ENCODE results near the gene MRPL36.

MRPL36 gene

GRCh38 chr5:1782385-1783215 lies 17.0 kb downstream of the MRPL36 start:
- DNase-seq (ENCODE audit: low read depth in 1 of 2, low spot score in 1 of 2): no peak

- no peak for DNase-seq (ENCODE audit: low read depth in 1 of 2, low spot score in 1 of 2)
These were observed 17.8 kb downstream of the MRPL36 start for GRCh38 chr5:1781726-1782384.

GRCh38 chr5:1781107-1781506 lies 18.5 kb downstream of the MRPL36 start:
- no peak for DNase-seq (ENCODE audit: low read depth in 1 of 2, low spot score in 1 of 2)

GRCh38 chr5:1780614-1780930 lies 19.1 kb downstream of the MRPL36 start:
- no peak for DNase-seq (ENCODE audit: low read depth in 1 of 2, low spot score in 1 of 2)

- DNase-seq (ENCODE audit: low read depth in 1 of 2, low spot score in 1 of 2): no peak
These were observed 19.6 kb downstream of the MRPL36 start for GRCh38 chr5:1779782-1780613.

GRCh38 chr5:1779021-1779680 lies 20.5 kb downstream of the MRPL36 start:
- DNase-seq (ENCODE audit: low read depth in 1 of 2, low spot score in 1 of 2): no peak

GRCh38 chr5:1778138-1779020 lies 21.3 kb downstream of the MRPL36 start:
- no peak for DNase-seq (ENCODE audit: low read depth in 1 of 2, low spot score in 1 of 2)

GRCh38 chr5:1777281-1778137 lies 22.1 kb downstream of the MRPL36 start:
- no peak for DNase-seq (ENCODE audit: low read depth in 1 of 2, low spot score in 1 of 2)

- DNase-seq (ENCODE audit: low read depth in 1 of 2, low spot score in 1 of 2): no peak
These were observed 22.8 kb downstream of the MRPL36 start for GRCh38 chr5:1776831-1777230.

GRCh38 chr5:1772634-1773033 lies 27.0 kb downstream of the MRPL36 start:
- no peak for DNase-seq (ENCODE audit: low read depth in 1 of 2, low spot score in 1 of 2)

- DNase-seq (ENCODE audit: low read depth in 1 of 2, low spot score in 1 of 2): no peak
These were observed 28.2 kb downstream of the MRPL36 start for GRCh38 chr5:1771149-1772065.

- DNase-seq (ENCODE audit: low read depth in 1 of 2, low spot score in 1 of 2): no peak
These were observed 29.2 kb downstream of the MRPL36 start for GRCh38 chr5:1770443-1770802.

GRCh38 chr5:1769752-1770442 lies 29.7 kb downstream of the MRPL36 start:
- no peak for DNase-seq (ENCODE audit: low read depth in 1 of 2, low spot score in 1 of 2)

GRCh38 chr5:1769017-1769640 lies 30.5 kb downstream of the MRPL36 start:
- no peak for DNase-seq (ENCODE audit: low read depth in 1 of 2, low spot score in 1 of 2)

GRCh38 chr5:1768283-1769000 lies 31.2 kb downstream of the MRPL36 start:
- DNase-seq (ENCODE audit: low read depth in 1 of 2, low spot score in 1 of 2): no peak

- no peak for DNase-seq (ENCODE audit: low read depth in 1 of 2, low spot score in 1 of 2)
These were observed 31.9 kb downstream of the MRPL36 start for GRCh38 chr5:1767524-1768282.

Data from stimulated activated CD4-positive, alpha-beta T cell treated with anti-CD3 and anti-CD28 coated beads, Interleukin-15, amount 100 ng/mL, for 1 hour (primary cell).